Measurements from ENCODE around the gene KCNA5. TPM values are rescaled to one million over a fixed set of nuclear protein-coding genes. Genes with fewer than 3 reads are reported as not detected.

The KCNA5 gene
- polyA plus RNA-seq, 1 donor from 2014 or later = not detected

DNA sequence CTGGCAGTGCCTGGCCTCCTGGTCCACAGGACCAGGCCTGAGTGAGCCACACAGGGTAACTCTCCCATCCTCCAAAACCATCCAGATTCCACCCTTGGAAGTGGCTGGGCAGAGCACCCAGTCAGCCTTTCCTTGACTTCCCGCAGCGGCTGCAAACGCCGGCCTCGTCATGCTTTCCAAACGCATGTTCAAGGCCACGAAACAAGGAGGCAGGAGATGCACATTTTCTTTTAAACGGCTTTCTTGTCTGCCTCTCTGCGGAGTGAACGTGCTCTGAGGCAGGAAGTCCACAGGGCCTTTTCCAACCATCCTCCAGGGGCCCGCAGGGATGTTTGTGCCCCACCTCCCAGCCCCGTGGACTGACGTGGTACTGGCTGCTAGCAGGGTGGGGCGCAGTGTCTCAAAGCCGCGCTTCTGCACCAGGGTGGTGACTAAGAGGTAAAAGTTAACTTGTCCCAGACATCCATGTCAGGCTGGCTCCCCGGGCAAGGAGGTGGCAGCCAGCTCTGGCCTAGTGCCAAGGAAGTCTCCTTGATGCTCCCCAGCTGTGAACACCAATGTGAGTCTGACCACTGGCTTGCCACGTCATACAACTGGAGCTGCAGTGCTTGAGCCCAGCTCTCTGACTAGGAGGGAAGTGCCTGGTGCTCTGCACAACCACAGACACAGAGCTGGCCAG lies 45.0 kb downstream of the KCNA5 start:
- Mint-ChIP-seq H3K4me1 (no peaks in the 10 kb centered on the region), H3K9me3 (no peaks in the 10 kb centered on the region), H3K36me3 (peaks cover 2% of the 10 kb centered on the region), H3K27me3 (peaks cover 5% of the 10 kb centered on the region), H3K4me3 (no peak overlapping the region), H3K27ac (no peak overlapping the region)

DNA sequence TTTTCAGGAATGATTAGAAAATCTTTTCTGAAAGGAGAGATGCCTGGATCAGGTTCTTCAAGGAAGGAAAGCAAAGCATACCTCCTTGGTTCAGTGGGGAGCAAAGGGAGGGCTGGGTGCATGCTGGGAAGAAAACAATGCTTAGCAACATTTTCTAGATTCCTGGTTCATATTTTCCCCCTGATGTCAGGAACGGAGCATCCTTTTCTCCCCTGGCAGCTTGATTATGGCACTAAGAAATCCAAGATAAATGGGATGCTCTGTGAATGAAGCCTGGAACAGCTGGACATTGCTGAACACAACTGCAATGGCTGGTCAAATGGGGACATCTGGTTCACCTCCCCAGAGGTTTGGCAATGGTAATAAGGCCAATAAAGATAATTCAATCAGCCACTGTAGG lies 50.9 kb downstream of the KCNA5 start:
- peaks cover 2% of the 10 kb centered on the region for H3K36me3 Mint-ChIP-seq
- H3K9me3 Mint-ChIP-seq = no peaks in the 10 kb centered on the region
- no peak overlapping the region for H3K4me3 Mint-ChIP-seq
- H3K4me1 Mint-ChIP-seq = no peaks in the 10 kb centered on the region
- H3K27me3 Mint-ChIP-seq = peaks cover 5% of the 10 kb centered on the region
- no peak overlapping the region for H3K27ac Mint-ChIP-seq

DNA sequence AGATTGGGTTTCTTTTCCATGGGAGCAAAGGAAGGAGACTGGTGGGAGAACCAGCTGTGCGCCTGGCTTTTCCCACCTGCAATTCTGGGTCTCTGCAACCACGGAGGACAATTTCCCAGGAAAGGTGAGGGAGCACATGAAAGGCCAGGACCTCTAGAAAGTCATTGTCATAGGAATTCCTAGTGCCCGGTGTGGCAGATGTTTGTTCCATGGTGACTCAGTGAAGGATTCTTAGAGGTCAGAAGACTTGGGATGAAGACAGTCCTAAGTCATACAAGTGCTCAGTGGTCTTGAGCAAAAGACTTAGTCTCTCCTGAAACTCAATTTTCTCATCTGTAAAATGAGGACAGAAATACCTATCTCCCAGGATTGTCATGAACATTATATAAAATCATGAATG lies 51.3 kb downstream of the KCNA5 start:
- no peak overlapping the region for H3K4me3 Mint-ChIP-seq
- H3K4me1 Mint-ChIP-seq = no peaks in the 10 kb centered on the region
- no peak overlapping the region for H3K27ac Mint-ChIP-seq
- peaks cover 2% of the 10 kb centered on the region for H3K36me3 Mint-ChIP-seq
- peaks cover 6% of the 10 kb centered on the region for H3K27me3 Mint-ChIP-seq
- H3K9me3 Mint-ChIP-seq = no peaks in the 10 kb centered on the region

Other genes starting within 250 kb of the KCNA5 start
- not detected for gene KCNA1, start 134.0 kb upstream of the KCNA5 start, polyA plus RNA-seq